ENCODE measurements around the gene CHMP4B.

Gene CHMP4B

GRCh38 chr20:33821270-33821836, 10.2 kb downstream of the CHMP4B start:
- no peak for DNase-seq (ENCODE audit: low spot score)

GRCh38 chr20:33822423-33822822, 11.3 kb downstream of the CHMP4B start:
- DNase-seq (ENCODE audit: low spot score): no peak

GRCh38 chr20:33822991-33823390, 11.8 kb downstream of the CHMP4B start:
- no peak for DNase-seq (ENCODE audit: low spot score)

GRCh38 chr20:33824852-33825251, 13.7 kb downstream of the CHMP4B start:
- no peak for DNase-seq (ENCODE audit: low spot score)

- no peak for DNase-seq (ENCODE audit: low spot score)
Measured at GRCh38 chr20:33825340-33826269, 14.5 kb downstream of the CHMP4B start.

GRCh38 chr20:33826270-33826897, 15.2 kb downstream of the CHMP4B start:
- DNase-seq (ENCODE audit: low spot score): no peak

- no peak for DNase-seq (ENCODE audit: low spot score)
Measured at GRCh38 chr20:33827109-33827508, 16.0 kb downstream of the CHMP4B start.

- DNase-seq (ENCODE audit: low spot score): no peak
Measured at GRCh38 chr20:33827634-33828325, 16.6 kb downstream of the CHMP4B start.

GRCh38 chr20:33828326-33828844, 17.2 kb downstream of the CHMP4B start:
- no peak for DNase-seq (ENCODE audit: low spot score)

GRCh38 chr20:33828967-33829560, 17.9 kb downstream of the CHMP4B start:
- DNase-seq (ENCODE audit: low spot score): no peak

- no peak for DNase-seq (ENCODE audit: low spot score)
Measured at GRCh38 chr20:33829636-33830035, 18.5 kb downstream of the CHMP4B start.

- no peak for DNase-seq (ENCODE audit: low spot score)
Measured at GRCh38 chr20:33830371-33830770, 19.2 kb downstream of the CHMP4B start.

GRCh38 chr20:33832103-33832804, 21.1 kb downstream of the CHMP4B start:
- no peak for DNase-seq (ENCODE audit: low spot score)

GRCh38 chr20:33833333-33833732, 22.2 kb downstream of the CHMP4B start:
- no peak for DNase-seq (ENCODE audit: low spot score)

- DNase-seq (ENCODE audit: low spot score): no peak
Measured at GRCh38 chr20:33835615-33836172, 24.5 kb downstream of the CHMP4B start.

GRCh38 chr20:33836277-33836676, 25.1 kb downstream of the CHMP4B start:
- no peak for DNase-seq (ENCODE audit: low spot score)

- DNase-seq (ENCODE audit: low spot score): no peak
Measured at GRCh38 chr20:33837096-33837830, 26.1 kb downstream of the CHMP4B start.

GRCh38 chr20:33838035-33838864, 27.1 kb downstream of the CHMP4B start:
- DNase-seq (ENCODE audit: low spot score): peak; percentile 53

- no peak for DNase-seq (ENCODE audit: low spot score)
Measured at GRCh38 chr20:33839591-33839990, 28.4 kb downstream of the CHMP4B start.

All from HuH-7 (cell line).